ENCODE measurements around the gene MAMLD1. TPM values are rescaled to one million over a fixed set of nuclear protein-coding genes. Genes with fewer than 3 reads are reported as not detected.

Gene MAMLD1
- total RNA-seq, 1 donor from 2014 or later: 1.8 TPM

- ATAC-seq (no peak), DNase-seq (ENCODE audit: missing footprints) (no peak)
- intact Hi-C loops (cut with DNase I): loop anchor here (5.0 kb wide), 1 partner anchor 40 kb away; no protein-coding TSS in a partner anchor
Measured at GRCh38 chrX:150446995-150447394, 83.9 kb downstream of the MAMLD1 start.

- DNase-seq (ENCODE audit: missing footprints) (no peak), ATAC-seq (no peak)
- intact Hi-C loops (cut with DNase I): loop anchor here (5.0 kb wide), 1 partner anchor 42 kb away; no protein-coding TSS in a partner anchor
Measured at GRCh38 chrX:150449313-150449712, 86.2 kb downstream of the MAMLD1 start.

GRCh38 chrX:150450519-150451177, 87.5 kb downstream of the MAMLD1 start:
- ATAC-seq: no peak

GRCh38 chrX:150451953-150452352, 88.8 kb downstream of the MAMLD1 start:
- intact Hi-C loops (cut with DNase I): no loop called here
- DNase-seq (ENCODE audit: missing footprints): no peak
- no peak for ATAC-seq

More at GRCh38 chrX:150450519-150451177, 87.5 kb downstream of the MAMLD1 start:
- DNase-seq (ENCODE audit: missing footprints): no peak
- intact Hi-C loops (cut with DNase I): no loop called here

GRCh38 chrX:150454083-150454482, 91.0 kb downstream of the MAMLD1 start:
- ATAC-seq: no peak
- DNase-seq (ENCODE audit: missing footprints): no peak
- intact Hi-C loops (cut with DNase I): no loop called here

GRCh38 chrX:150454508-150455214, 91.5 kb downstream of the MAMLD1 start:
- no peak for DNase-seq (ENCODE audit: missing footprints)
- intact Hi-C loops (cut with DNase I): no loop called here
- ATAC-seq: no peak

- intact Hi-C loops (cut with DNase I): no loop called here
- DNase-seq (ENCODE audit: missing footprints) (no peak), ATAC-seq (no peak)
Measured at GRCh38 chrX:150455215-150455608, 92.1 kb downstream of the MAMLD1 start.

- ATAC-seq: no peak
- no peak for DNase-seq (ENCODE audit: missing footprints)
- intact Hi-C loops (cut with DNase I): no loop called here
Measured at GRCh38 chrX:150456466-150456865, 93.3 kb downstream of the MAMLD1 start.

- intact Hi-C loops (cut with DNase I): no loop called here
- DNase-seq (ENCODE audit: missing footprints) (no peak), ATAC-seq (no peak)
Measured at GRCh38 chrX:150456941-150457340, 93.8 kb downstream of the MAMLD1 start.

GRCh38 chrX:150459196-150459595, 96.1 kb downstream of the MAMLD1 start:
- ATAC-seq (no peak), DNase-seq (ENCODE audit: missing footprints) (no peak)
- intact Hi-C loops (cut with DNase I): no loop called here

- intact Hi-C loops (cut with DNase I): no loop called here
- ATAC-seq (no peak), DNase-seq (ENCODE audit: missing footprints) (no peak)
Measured at GRCh38 chrX:150460063-150460462, 96.9 kb downstream of the MAMLD1 start.

GRCh38 chrX:150460781-150461180, 97.7 kb downstream of the MAMLD1 start:
- DNase-seq (ENCODE audit: missing footprints) (no peak), ATAC-seq (no peak)
- intact Hi-C loops (cut with DNase I): no loop called here

- intact Hi-C loops (cut with DNase I): no loop called here
- DNase-seq (ENCODE audit: missing footprints): no peak
- ATAC-seq: no peak
Measured at GRCh38 chrX:150463566-150463965, 100.4 kb downstream of the MAMLD1 start.

GRCh38 chrX:150464001-150464400, 100.9 kb downstream of the MAMLD1 start:
- DNase-seq (ENCODE audit: missing footprints) (no peak), ATAC-seq (no peak)
- intact Hi-C loops (cut with DNase I): no loop called here

GRCh38 chrX:150465326-150465725, 102.2 kb downstream of the MAMLD1 start:
- intact Hi-C loops (cut with DNase I): no loop called here
- ATAC-seq (no peak), DNase-seq (ENCODE audit: missing footprints) (no peak)

GRCh38 chrX:150465881-150466775, 103.0 kb downstream of the MAMLD1 start:
- ATAC-seq: peak; percentile 48
- DNase-seq (ENCODE audit: missing footprints): no peak
- intact Hi-C loops (cut with DNase I): no loop called here

GRCh38 chrX:150472306-150472705, 109.2 kb downstream of the MAMLD1 start:
- intact Hi-C loops (cut with DNase I): no loop called here
- ATAC-seq (no peak), DNase-seq (ENCODE audit: missing footprints) (no peak)

GRCh38 chrX:150473371-150473770, 110.3 kb downstream of the MAMLD1 start:
- intact Hi-C loops (cut with DNase I): no loop called here
- no peak for ATAC-seq
- no peak for DNase-seq (ENCODE audit: missing footprints)

- intact Hi-C loops (cut with DNase I): no loop called here
- no peak for DNase-seq (ENCODE audit: missing footprints)
- ATAC-seq: no peak
Measured at GRCh38 chrX:150475461-150475860, 112.3 kb downstream of the MAMLD1 start.
